Lower lobe of right lung (tissue), 2 donors: ENCODE data around the gene TMEM72. TPM values are rescaled to one million over a fixed set of nuclear protein-coding genes. Genes with fewer than 3 reads are reported as not detected.
A peak's percentile ranks its signal among the peaks of the same experiment; 100 is the strongest.

Experiments
- ATAC-seq, 2 donors: fragments of 200-7000 bp; cut with Tn5 transposase; one replicate each; pipeline ENCODE4 v1.9.1; 2020 to 2022; ENCODE audit warnings: mild to moderate bottlenecking in 2 of 2, moderate library complexity in 2 of 2
- DNase-seq: peaks from one replicate; pipeline ENCODE4 v3.0.0-alpha.2; 2020
- H3K27ac ChIP-seq: fragments of 200-600 bp; one replicate; pipeline ENCODE4 v1.8.0; 2022
- H3K27me3 ChIP-seq: fragments of 200-600 bp; one replicate; pipeline ENCODE4 v1.8.0; 2022; ENCODE audit warnings: low read depth
- H3K36me3 ChIP-seq: fragments of 200-600 bp; one replicate; pipeline ENCODE4 v1.8.0; 2022; ENCODE audit warnings: mild to moderate bottlenecking
- H3K4me1 ChIP-seq: fragments of 200-600 bp; one replicate; pipeline ENCODE4 v1.8.0; 2022
- H3K4me3 ChIP-seq: fragments of 200-600 bp; one replicate; pipeline ENCODE4 v1.8.0; 2022; ENCODE audit warnings: mild to moderate bottlenecking
- H3K9me3 ChIP-seq: fragments of 200-600 bp; one replicate; pipeline ENCODE4 v1.8.0; 2022
- intact Hi-C: fragments of 100-400 bp; cut with DNase I; formaldehyde crosslinking; loops from one replicate; pipeline ENCODE4 v1.11.0; 2022
- total RNA-seq: library from RNA; stranded (reverse); fragmentation: NEBNext Ultra II Directional; extraction: Animal tissue kit (Norgen Biotek cat#: 25700); gene quantifications from one replicate; pipeline ENCODE4 v1.2.1, GENCODE V29; 2021
- TF ChIP-seq, protein P1 (sequence below): fragments of 200-600 bp; IDR thresholded peaks from one replicate; pipeline ENCODE4 v1.8.0; 2022; ENCODE audit warnings: antibody characterized with exemption, mild to moderate bottlenecking
- donor health status: DM: no; HTN: yes; CAD: no; lungs with severe emphysema.

Gene TMEM72
- total RNA-seq, 1 donor from 2014 or later, result not detected

DNA sequence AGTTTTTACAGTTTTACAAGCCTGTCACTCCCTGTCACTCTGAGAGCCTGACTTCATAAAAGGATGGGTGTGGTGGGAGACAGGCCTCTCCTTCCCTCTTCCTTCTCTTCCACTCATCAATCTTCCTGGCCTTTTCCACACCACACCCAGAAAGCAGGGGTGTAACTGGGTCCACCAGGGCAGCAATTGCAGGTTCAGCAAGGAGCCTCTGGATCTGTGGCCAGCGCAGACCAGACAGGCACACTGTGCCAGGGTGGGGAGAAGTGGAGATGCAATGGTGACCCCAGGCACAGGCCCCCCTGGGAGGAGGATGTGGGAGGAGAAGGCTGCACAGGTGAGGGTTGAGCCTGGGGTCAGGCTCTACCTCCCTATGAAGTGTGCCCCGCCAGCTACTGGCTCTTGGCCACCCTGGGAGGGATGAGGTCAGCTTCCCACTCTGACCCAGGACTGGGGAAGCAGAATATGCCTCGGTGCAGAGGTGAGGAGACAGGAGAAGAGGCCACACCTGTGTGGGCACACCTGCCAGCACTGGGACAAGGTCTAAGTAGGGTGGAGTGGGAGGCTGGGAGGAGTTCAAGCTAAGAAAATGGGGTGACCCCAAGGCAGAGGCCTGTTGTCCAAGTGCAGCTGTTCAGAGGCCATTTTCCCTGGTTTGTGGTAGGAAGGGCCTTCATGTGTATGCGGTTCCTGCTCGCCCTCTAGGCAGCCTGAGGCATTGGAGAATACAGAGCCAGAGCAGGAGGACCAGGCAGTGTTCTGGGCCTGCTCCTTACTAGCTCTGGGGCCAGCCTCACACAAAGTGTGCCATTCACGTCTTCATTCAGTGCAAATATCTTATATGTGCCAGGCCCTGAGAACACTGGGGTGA lies 20.2 kb upstream of the TMEM72 start:
- no peak overlapping the region for H3K27ac ChIP-seq
- H3K9me3 ChIP-seq, result no peaks in the 10 kb centered on the region
- intact Hi-C loops, result no loop called here
- TF ChIP-seq, protein P1, sequence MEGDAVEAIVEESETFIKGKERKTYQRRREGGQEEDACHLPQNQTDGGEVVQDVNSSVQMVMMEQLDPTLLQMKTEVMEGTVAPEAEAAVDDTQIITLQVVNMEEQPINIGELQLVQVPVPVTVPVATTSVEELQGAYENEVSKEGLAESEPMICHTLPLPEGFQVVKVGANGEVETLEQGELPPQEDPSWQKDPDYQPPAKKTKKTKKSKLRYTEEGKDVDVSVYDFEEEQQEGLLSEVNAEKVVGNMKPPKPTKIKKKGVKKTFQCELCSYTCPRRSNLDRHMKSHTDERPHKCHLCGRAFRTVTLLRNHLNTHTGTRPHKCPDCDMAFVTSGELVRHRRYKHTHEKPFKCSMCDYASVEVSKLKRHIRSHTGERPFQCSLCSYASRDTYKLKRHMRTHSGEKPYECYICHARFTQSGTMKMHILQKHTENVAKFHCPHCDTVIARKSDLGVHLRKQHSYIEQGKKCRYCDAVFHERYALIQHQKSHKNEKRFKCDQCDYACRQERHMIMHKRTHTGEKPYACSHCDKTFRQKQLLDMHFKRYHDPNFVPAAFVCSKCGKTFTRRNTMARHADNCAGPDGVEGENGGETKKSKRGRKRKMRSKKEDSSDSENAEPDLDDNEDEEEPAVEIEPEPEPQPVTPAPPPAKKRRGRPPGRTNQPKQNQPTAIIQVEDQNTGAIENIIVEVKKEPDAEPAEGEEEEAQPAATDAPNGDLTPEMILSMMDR, result no peak
- no peak overlapping the region for H3K4me3 ChIP-seq
- H3K36me3 ChIP-seq, result no peaks in the 10 kb centered on the region
- H3K4me1 ChIP-seq, result no peaks in the 10 kb centered on the region
- H3K27me3 ChIP-seq, result no peaks in the 10 kb centered on the region
- DNase-seq (no peak), ATAC-seq (peak in 1 of 2 donors; percentile 25)

DNA sequence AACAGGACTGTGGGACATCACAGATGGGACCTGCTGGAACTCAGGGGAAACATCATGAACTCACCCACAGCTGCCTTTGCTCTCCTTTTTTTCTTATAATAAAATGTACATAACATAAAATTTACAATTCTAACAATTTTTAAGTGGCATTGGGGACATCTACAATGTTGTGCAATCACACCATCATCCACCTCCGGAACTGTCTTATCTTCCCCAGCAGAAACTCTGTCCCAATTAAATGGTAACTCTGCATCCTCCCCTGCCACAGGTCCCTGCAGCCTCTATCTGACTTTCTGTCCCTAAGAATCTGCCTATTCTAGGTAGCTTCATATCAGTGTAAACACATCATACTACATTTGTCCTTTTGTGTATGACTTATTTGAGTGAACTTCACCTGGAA lies 19.4 kb upstream of the TMEM72 start:
- intact Hi-C loops, result no loop called here
- H3K9me3 ChIP-seq, result no peaks in the 10 kb centered on the region
- H3K4me1 ChIP-seq, result no peaks in the 10 kb centered on the region
- no peaks in the 10 kb centered on the region for H3K27me3 ChIP-seq
- no peak overlapping the region for H3K27ac ChIP-seq
- TF ChIP-seq, protein P1, result no peak
- DNase-seq (no peak), ATAC-seq (no peak)
- H3K36me3 ChIP-seq, result no peaks in the 10 kb centered on the region
- no peak overlapping the region for H3K4me3 ChIP-seq

DNA sequence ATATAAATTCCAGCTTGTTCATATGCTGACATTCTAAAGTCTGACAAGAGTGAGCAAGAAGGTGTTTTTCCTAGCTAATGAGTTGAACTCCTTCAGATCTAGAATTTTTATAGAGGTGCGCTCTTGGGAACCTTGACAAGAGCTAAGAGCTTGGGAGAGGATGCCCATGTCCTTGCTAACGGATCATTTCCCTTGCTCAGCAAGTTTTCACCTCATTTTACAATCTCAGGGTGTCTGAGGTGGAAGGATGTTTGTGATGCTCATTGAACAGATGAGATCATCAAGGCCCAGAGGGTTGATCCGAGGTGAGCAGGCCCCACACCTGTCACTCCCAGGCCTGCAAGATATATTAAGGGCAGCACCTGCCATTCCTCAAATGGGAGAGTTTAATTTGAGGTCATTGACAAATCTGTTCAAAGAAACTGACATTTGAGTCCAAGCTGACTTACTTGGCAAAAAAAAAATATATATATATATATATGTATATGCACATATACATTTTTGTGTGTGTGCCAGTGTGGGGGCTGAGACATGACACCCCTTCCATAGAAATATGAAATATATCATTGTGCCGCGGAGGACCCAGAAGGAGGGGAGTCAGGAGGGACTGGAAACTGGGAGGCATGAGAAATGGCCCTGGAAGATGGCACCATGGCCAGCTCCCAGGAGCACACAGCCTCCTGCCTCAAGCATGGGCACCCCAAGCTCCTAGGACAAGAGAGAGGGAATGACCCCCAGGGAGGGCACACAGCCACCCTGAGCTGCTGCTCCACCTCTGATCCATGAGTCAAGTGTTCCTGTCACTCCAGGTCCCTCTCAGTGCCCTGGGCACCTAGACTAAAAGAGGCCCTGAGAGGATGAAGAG lies 17.3 kb upstream of the TMEM72 start:
- Histone ChIP-seq H3K4me1 (no peaks in the 10 kb centered on the region), H3K36me3 (no peaks in the 10 kb centered on the region), H3K4me3 (no peak overlapping the region), H3K27ac (no peak overlapping the region), H3K9me3 (peaks cover 3% of the 10 kb centered on the region), H3K27me3 (no peaks in the 10 kb centered on the region)
- intact Hi-C loops, result no loop called here
- no peak for ATAC-seq
- no peak for DNase-seq
- TF ChIP-seq, protein P1, result no peak

DNA sequence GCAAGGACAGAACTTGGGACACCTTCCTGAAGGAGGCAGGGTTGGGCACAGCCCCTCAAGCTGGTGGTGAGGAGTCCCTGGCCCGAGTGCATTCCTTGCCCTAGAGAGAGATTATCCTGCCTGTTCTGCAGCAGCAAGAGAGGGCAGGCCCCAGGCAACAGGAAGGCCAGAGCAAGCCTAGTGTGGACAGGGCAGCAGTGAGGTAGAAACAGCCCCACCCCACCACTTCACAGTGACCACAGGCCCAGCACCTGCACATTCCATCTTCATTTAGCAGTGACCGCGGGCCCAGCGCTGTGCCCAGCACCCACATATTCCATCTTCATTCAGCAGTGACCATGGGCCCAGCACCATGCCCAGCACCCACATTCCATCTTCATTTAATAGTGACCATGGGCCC lies 16.4 kb upstream of the TMEM72 start:
- H3K4me3 ChIP-seq, result no peak overlapping the region
- DNase-seq (no peak), ATAC-seq (no peak)
- H3K36me3 ChIP-seq, result no peaks in the 10 kb centered on the region
- peaks cover 3% of the 10 kb centered on the region for H3K9me3 ChIP-seq
- no peaks in the 10 kb centered on the region for H3K27me3 ChIP-seq
- intact Hi-C loops, result no loop called here
- no peak overlapping the region for H3K27ac ChIP-seq
- TF ChIP-seq, protein P1, result no peak
- H3K4me1 ChIP-seq, result no peaks in the 10 kb centered on the region

DNA sequence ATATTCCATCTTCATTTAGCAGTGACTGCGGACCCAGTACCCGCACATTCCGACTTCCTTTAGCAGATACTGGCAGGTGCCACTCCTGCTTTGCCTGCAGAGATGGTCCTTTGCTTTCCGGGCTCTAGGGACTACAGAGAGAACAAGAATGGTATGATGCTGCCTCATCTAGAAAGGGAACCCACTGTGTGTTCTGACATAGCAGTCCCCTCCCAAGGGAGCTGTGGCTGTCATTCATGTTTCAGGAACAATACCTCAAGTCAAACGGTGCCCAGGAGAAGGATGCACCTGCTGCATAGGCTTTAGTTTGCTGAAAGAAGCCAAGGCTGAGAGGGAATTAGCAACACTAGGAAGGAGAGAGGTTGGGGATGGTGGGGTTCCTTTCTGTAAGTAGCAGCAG lies 15.9 kb upstream of the TMEM72 start:
- DNase-seq, result no peak
- no peaks in the 10 kb centered on the region for H3K36me3 ChIP-seq

More for the DNA sequence above, 15.9 kb upstream of the TMEM72 start:
- Histone ChIP-seq H3K9me3 (peaks cover 3% of the 10 kb centered on the region), H3K27me3 (no peaks in the 10 kb centered on the region), H3K4me3 (no peak overlapping the region), H3K27ac (no peak overlapping the region), H3K4me1 (no peaks in the 10 kb centered on the region)
- TF ChIP-seq, protein P1, result no peak
- no peak for ATAC-seq
- intact Hi-C loops, result no loop called here
